Caki2 (cell line): ENCODE measurements around the gene DDB1. TPM values are rescaled to one million over a fixed set of nuclear protein-coding genes. Genes with fewer than 3 reads are reported as not detected.
A peak's percentile ranks its signal among the peaks of the same experiment; 100 is the strongest.

Experiments
- DNase-seq: peaks from one replicate; pipeline ENCODE4 v3.0.0-alpha.2; 2015; ENCODE audit warnings: low read depth
- in situ Hi-C: cut with HindIII; loops from 2 replicates; pipeline ENCODE4 v1.10.0; 2016; ENCODE audit warnings: low sequenced_read_pairs, low pct_unique_long_range_greater_than_20kb, mixed read lengths
- total RNA-seq: library from RNA; depleted of rRNA; stranded (reverse); fragments of >200 nt; shearing (Covaris generic); gene quantifications from 2 replicates; pipeline ENCODE4 v1.2.3, GENCODE V29; 2014; ENCODE audit warnings: low replicate concordance

DDB1 gene
- total RNA-seq, 1 experiment from 2014 or later = 151 TPM

DNA sequence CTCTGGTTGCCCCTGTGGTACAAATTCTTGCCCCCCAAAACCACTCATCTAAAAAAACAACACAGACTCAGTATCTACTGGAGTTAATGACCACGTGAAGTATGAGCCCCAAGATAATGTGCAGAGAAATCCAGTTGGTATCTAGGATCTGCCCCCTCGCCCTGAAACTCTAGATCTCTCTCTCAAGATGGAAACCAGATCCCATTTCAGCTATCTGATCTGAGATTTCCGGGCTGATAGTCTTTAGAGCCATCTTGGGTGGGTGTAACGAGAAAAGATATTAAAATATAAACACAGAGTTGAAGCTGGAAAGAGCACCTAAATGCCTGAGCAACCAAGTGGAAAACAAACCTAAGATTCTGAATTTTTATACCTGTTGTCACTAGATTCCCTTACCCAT is 23.8 kb downstream of the DDB1 start:
- in situ Hi-C loops = no loop called here
- no peak for DNase-seq

DNA sequence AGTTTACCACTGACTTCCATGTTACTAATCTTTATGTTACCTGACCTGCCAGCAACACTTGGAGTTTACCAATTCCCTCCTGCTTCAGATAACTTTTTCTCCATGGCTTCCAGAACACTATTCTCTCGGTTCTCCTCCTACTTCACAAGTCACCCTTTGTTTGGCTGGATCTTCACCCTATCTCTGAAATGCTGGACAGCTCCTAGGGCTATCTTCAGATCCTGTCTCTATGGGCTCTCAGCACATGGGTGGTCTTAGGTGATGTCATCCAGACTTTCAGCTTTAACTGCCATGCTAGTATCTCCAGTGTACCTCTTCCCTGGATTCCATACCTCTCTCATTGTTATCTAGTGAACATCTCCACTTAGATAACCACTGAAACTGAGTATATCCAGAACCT is 25.6 kb downstream of the DDB1 start:
- DNase-seq = no peak
- in situ Hi-C loops = no loop called here

DNA sequence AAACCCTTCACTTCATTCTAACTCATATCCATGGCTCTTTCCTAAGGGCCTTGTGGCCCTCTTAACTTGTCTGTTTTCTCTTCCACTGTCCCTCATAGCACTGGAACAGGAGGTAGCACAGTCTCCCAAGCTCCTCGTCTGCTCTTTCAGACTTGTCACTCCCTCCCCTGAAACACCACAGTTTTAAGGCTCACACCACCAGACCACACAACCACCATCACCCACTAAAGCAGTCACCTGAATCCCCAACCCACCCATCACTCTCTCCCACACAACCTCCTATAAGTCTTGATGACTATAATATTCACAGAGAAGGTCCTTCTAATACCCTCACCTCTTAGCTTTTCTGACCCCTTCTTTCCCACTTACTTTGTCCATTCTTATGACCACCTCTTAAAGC is 26.7 kb downstream of the DDB1 start:
- in situ Hi-C loops = no loop called here
- DNase-seq = no peak

DNA sequence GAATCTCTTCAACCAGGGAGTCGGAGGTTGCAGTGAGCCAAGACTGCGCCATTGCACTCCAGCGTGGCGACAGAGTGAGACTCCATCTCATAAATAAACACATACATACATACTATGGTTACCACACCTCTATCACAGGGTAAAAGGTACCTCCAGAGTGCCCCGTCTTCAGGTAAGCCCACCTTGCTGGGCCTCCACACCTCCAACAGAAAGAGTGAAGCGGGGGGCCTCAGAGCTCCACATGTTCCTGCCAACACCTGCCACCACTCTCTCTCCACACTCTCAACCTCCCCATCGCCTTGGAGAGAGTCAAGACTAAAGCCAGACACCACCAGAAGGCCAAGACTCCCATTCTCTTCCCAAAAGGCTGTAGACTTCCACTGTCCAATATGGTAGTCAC is 27.5 kb downstream of the DDB1 start:
- in situ Hi-C loops = no loop called here
- no peak for DNase-seq

DNA sequence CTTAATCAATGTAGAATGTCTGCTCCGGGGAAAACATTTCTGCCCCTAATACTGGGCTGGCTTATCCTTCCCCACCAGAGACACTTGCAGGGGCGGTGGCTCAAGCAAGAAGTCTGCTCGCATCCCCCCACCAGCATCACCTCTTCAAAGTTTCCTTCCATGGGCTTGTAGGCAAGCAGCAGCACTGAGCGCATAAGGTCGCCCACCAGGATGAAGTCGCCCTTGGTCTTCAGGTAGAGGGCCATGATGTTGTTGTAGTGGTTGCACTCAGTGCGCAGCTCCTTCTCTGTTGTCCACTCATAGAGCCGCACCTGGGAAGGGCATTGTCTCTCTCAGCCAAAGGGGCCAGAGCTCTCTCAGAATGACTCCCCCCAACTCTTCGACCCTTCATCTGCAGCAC is 29.2 kb downstream of the DDB1 start:
- no peak for DNase-seq
- in situ Hi-C loops = no loop called here

DNA sequence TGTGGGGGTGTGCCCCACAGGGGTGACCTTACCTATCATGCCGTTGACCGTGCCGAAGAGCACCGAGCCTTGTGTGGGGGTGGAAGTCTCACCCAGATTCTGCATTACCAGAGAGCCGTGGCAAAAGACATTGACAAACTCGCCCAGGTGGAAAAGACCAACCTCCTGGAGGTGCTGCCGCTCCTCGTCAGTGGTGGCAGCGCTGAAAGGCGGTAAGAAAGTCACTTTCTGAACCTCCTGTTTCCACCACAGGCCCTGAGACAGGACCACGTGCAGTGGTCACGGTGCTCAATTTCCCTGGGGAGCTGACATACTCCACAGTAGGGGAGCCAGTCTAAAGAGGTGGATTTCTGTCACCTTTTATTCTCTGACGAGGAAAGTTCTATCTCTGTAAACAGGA is 30.4 kb downstream of the DDB1 start:
- in situ Hi-C loops = no loop called here

DNA sequence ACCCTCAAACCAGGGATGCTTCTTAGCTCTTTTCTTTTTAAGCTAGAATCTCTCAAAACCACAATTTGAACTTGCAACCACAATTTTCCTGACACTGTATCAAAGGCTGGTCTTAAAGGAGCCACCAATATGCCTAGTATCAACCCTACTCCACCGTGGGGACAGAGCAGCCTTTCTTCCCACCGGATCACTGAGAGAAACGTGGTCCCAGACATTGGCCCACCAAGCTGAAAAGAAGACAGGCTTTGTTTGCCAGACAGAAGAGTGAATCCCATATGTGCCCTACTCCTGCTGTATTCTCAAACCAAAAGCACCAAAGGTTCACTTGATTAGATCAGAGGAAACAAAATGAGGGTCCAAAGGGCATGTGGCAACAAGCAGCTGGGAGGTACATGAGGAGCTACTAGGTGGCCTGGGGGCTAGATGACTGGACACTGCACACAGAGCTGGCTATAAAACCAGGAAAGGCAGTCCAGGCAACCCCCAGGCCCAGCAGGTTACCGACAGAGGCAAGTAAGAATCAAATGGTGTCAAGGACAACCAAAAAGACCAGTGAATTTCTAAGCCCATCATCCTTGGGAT is 34.2 kb downstream of the DDB1 start:
- no peak for DNase-seq
- in situ Hi-C loops = no loop called here

More for the DNA sequence above, 30.4 kb downstream of the DDB1 start:
- DNase-seq = no peak

DNA sequence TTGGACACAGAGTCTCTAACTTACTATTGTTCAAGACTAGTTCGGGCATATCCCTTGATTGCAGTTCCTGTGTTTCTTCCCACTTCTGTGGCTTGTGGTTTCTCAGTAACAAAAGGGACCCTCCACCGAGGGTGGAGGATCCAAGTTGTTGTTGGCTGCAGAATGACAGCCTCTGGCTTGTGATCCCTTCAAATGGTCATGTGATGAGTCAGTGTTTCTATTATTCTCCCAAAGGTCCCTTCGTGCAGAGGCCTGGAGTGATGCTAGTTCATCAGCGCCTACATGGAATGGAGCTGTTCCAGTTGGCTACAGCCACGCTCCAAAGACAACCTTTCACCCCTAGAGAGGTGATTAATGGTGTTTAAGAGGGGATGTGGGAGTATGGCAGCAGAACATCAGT is 35.2 kb downstream of the DDB1 start:
- DNase-seq = peak; percentile 92
- in situ Hi-C loops = no loop called here

DNA sequence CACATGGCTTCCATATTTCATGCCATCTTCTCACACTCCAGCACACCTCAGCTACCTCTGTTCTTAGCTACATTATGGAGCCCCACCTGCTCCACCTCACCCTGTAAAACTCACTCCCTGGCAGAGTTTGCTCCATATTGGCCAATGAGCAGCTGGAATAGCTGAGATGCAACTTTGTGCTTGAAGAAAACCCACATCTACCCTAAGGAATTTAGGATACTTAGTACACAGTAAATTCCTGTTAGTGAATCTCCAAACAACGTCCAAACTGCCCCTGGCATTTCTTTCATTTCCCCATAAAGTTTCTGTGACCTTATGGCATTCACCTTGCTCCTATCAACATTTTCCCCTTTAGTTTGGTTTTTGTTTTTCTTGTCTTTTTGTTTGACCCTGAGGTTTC is 35.6 kb downstream of the DDB1 start:
- DNase-seq = no peak
- in situ Hi-C loops = no loop called here

DNA sequence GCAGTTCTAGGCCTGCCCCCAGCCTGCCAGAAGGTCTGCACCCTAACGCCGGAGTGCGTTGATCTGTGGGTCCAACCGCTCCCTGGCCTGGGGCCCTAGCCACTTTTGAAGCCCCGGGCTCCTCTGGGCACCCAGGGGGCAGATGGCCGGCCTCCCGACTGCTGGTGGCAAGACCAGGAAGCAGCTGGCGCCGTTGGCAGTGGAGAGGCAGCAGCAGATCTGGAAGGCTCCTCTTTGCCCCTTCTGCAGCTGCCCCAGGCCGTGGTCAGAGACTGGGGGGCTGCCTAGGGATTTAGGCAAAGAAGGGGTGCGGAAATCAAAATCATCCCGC is 37.3 kb downstream of the DDB1 start:
- in situ Hi-C loops = no loop called here
- DNase-seq = no peak

DNA sequence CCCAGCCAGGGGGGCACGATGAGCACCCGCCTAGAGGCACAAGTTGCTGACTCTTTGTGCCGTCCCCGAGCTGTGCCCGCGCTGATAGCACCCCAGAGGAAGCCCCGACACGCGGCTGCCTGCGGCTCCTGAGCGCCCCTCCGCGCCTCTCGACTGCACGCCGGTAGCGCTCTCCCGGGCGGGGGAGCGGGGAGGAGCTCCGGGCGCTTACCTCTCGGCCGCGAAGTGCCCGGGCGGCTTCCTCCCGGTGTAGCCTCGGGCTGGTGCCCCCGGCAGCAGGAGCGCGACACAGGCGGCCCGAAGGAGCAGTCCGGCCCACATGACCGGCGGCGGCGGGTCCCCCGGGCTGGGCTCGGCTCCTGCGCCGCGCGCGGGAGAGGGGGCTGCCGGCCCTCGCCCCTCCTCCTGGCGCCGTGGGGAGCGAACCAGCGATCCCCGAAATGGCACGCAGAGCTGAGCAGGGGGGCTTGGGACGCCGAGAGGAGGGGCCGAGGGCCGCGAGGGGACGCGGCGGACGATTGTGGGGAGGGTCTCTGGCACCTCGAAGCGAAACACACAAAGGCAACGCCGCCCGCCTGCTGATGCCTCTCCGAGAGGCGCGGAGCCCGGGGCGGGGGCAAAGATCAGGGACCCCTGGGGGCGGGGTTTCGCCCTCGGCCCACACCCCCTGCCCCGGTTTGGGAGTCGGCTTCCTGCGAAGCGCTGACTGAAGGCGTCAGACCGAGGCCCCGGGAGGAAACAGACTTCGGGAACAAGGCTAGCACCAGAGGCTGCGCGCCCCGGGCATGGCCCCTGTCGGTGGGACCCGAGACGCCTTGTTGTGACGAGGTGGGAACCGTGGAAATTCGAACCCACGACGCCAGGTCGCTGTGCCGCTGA is 37.9 kb downstream of the DDB1 start, which contains the start of gene VWCE:
Gene VWCE (minus strand): TSS at position 600 of the 879 bp plus-strand sequence. CDS start 279 bp downstream, at position 321.
- no peak for DNase-seq
- in situ Hi-C loops = no loop called here

DNA sequence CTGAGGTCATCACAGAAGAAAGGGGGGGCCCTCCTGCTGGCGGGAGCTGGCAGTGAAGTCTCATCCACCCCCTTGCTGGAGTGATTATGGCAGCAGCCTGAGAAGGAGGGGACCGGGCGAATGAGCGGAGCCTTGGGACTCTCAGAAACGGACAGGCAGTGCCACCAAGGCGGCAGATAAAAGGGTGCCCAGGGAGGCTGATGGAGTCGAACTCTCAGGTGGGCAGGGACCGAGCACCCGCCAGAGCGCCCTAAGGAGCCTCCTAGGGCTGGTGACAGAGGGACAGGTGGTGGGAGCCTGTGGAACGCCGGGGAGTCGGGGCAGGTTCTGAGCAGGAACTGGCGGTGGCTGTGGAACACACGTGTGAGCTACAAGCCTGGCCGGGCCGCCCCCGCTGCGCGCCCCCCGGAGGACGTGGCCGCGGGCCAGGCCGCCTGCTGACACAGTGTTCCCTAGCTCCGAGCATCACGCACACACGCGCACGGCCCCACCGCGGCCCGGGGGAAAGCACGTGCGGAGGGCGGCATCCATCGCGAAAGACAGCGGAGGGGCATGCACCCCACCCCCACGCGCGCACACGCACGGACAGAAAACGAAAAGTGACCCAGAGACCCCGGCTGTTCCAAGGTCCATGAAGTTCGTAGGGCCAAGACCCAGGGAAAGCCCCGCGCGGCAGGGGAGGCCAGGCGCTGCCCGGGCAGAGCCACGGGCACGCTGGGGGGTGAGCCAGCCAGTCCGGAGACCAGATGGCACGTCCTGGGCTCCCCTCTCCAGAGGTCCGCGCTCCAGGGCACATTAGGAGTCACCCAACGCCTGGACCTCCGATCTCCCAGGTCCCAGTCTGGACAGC is 38.8 kb downstream of the DDB1 start:
- DNase-seq = peak; percentile 36
- in situ Hi-C loops = no loop called here

DNA sequence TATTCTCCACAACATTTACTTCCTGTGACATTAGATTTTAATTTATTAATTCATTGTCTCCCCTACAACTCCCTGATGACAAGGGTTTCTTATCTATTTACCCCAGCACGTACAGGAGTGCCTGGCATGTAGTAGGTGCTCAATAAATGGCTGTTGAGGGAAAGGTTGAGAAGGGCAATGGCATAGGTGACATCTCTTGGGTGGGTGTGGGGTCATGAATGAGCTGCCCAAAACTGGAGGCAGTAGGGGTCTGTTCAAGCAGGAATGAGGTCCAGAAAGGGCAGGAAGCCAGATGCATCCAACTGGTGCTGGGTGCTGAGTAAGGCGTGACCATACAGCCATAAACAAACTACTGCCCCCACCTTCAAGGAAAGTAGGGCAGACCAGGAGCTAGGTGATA is 40.5 kb downstream of the DDB1 start:
- DNase-seq = no peak
- in situ Hi-C loops = no loop called here

DNA sequence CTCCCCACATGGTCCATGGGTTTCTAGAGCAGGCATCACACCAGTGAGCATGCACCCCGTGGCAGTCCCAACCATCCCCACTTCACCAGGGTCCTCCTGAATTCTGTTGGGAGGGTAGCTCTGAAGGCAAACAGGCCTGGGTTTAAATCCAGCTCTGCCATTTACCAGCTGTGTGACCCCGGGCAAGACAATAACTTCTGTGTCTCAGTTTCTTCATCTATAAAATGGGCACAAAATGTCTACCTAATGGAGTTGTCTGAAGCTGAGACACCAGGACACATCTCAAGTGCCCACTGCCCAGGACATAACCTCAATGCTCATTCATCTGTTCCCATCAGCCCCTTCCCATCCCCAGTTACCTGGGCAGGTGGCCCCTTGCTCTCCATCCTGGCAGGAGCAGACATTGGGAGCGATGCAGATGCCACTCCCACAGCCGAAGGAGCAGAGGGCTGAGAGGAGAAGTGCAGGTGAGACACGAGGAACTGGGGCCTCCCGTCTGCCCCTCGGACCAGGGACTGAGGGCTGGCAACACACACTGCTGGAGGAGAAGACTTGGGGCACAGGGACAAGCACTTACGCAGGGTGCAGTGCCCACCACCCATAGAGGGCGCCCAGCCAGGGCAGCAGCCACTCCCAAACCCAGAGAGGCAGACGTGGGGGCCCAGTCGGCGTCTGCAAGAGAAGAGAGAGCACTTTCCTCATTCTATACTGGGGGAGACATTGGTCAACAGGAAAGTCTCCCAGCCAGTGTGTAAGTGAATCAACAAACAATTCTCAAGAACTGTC is 41.8 kb downstream of the DDB1 start:
- no peak for DNase-seq
- in situ Hi-C loops = no loop called here

DNA sequence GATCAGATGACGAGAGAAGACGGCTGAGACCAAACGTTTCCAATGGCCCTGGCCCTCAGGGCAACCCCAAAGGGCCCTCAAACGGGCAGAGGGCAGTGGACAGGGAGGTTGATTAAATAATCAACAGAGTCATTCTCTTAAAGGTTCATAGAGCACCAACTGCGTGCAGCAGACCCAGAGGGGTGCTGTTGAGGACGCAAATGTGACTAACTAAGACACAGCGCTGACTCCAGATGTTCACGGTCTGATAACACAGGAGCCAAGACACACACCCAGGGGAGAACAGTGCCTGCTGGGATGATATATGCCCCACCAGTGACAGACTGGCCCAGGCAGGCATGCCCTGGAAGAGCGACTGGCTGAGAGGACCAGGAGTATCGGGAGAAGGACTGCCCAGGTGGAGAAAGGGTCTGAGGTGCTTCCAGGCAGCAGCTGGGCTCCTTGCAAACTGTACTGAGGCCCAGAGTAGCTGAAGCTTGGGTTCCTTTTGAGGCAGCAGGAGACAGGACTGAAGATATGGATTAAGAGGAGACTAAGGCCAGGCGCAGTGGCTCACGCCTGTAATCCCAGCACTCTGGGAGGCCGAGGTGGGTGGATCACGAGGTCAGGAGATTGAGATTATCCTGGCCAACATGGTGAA is 45.4 kb downstream of the DDB1 start:
- peak; percentile 65 for DNase-seq
- in situ Hi-C loops = no loop called here

DNA sequence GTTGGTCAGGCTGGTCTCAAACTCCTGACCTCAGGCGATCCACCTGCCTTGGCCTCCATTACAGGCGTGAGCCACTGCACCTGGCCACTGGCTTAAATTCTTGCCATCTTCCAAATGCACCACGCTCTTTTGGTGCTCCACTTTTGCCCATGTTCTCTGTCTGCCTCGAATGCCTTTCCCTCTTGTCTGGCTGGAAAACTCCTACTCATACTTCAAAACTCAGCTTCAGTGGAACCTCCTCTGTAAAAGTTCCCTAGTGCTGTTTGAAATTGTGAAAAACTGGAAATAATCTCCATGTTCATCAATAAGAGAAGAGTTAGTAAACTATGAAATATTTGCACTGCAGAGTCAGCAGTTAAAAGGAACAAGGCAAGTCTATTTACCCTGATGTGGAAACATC is 49.3 kb downstream of the DDB1 start:
- in situ Hi-C loops = no loop called here
- no peak for DNase-seq

DNA sequence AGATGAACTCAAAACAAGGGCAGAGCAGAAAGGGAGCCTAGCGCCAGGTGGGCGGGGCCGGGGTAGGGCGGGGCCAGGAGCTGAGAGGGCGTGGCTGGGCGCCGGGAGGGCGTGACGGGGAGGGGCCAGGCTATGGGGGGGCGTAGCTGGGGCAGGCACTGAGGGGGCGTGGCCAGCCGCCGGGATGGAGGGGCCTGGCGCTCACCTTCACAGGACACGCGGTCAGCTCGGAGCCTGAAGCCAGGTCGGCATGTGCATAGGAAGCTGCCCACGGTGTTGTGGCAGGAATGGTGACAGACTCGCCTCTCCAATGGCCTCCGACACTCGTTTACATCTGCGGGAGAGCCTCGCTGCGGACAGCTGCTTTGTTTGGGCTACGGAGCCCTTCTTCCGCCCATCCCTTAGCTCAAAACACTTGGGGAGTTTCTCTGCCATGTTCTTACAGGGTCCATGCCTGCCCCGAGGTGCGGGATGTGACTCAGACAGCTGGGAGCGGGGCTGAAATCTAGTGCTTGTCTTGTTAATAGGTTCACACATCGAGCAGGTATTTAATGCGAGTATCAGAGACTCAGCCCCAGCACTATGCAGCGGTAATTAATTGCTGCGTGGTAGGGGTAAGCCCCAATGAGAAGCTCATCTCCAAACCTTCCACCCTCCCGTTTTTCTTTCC is 51.2 kb downstream of the DDB1 start:
- peak; percentile 12 for DNase-seq
- in situ Hi-C loops = no loop called here
